Measurements from ENCODE around the gene WDR70. TPM values are rescaled to one million over a fixed set of nuclear protein-coding genes. Genes with fewer than 3 reads are reported as not detected.
"Not testable (repeated sequence)": the region's sequence is repeated elsewhere in the genome, so short reads cannot be mapped to it uniquely, and the experiment has no call there.

The WDR70 gene

GRCh38 chr5:37796435-37796834 is 417.3 kb downstream of the WDR70 start:
- not testable (repeated sequence) for H2BK12ac ChIP-seq (ENCODE audit: low read length); H3K79me1 ChIP-seq (ENCODE audit: low read depth, low read length); H2BK120ac ChIP-seq (ENCODE audit: low read depth, low read length); H2AK5ac ChIP-seq (ENCODE audit: low read depth, low read length); H3K9me3 ChIP-seq (replicated peaks in 1 of 2; ENCODE audit: control insufficient read depth in 2 of 2, insufficient read depth in 1 of 2, low read depth in 1 of 2, low read length in 2 of 2); H3K23ac ChIP-seq (ENCODE audit: low read depth, low read length, poor library complexity); H3K27me3 ChIP-seq (ENCODE audit: control insufficient read depth in 3 of 3, insufficient read depth in 3 of 3, low read depth in 1 of 3, low read length in 3 of 3); H3K9ac ChIP-seq (ENCODE audit: low read depth, low read length, poor library complexity); H3K18ac ChIP-seq (ENCODE audit: low read length); H3K4me2 ChIP-seq (ENCODE audit: insufficient read depth, low read length, poor library complexity, severe bottlenecking); H3K14ac ChIP-seq (ENCODE audit: low read length); H2AFZ ChIP-seq (ENCODE audit: low read length); H3K4me1 ChIP-seq (ENCODE audit: control insufficient read depth in 2 of 2, insufficient read depth in 1 of 2, low read depth in 1 of 2, low read length in 2 of 2); H3K36me3 ChIP-seq (replicated peaks in 1 of 2; ENCODE audit: control insufficient read depth in 2 of 2, insufficient read depth in 2 of 2, low read length in 2 of 2); H3K27ac ChIP-seq (replicated peaks; ENCODE audit: low read length); H2BK15ac ChIP-seq (ENCODE audit: low read length); DNase-seq (ENCODE audit: low spot score); H4K8ac ChIP-seq (ENCODE audit: low read depth, low read length); H3K4me3 ChIP-seq (ENCODE audit: low read length in 2 of 2); H2BK5ac ChIP-seq (ENCODE audit: low read length); H3K4ac ChIP-seq (ENCODE audit: low read length); H4K91ac ChIP-seq (ENCODE audit: low read depth, low read length, poor library complexity)
- WGBS, 2 donors (ENCODE audit: extremely low coverage in 2 of 2, insufficient read length in 2 of 2, insufficient replicate concordance in 1 of 2), result no CpG with 5 or more reads among the region's 1 CpG

GRCh38 chr5:37799865-37800421 is 420.8 kb downstream of the WDR70 start:
- no peaks in the 10 kb centered on the region for H3K27me3 ChIP-seq (ENCODE audit: control insufficient read depth in 3 of 3, insufficient read depth in 3 of 3, low read depth in 1 of 3, low read length in 3 of 3)
- H3K9me3 ChIP-seq (replicated peaks in 1 of 2; ENCODE audit: control insufficient read depth in 2 of 2, insufficient read depth in 1 of 2, low read depth in 1 of 2, low read length in 2 of 2), result peaks cover 0 to 2% of the 10 kb centered on the region in 2 donors
- H4K91ac ChIP-seq (ENCODE audit: low read depth, low read length, poor library complexity), result no peak overlapping the region
- no peak overlapping the region for H3K23ac ChIP-seq (ENCODE audit: low read depth, low read length, poor library complexity)
- H3K27ac ChIP-seq (replicated peaks; ENCODE audit: low read length), result no peak overlapping the region
- no peaks in the 10 kb centered on the region for H3K79me1 ChIP-seq (ENCODE audit: low read depth, low read length)
- H3K4me1 ChIP-seq (ENCODE audit: control insufficient read depth in 2 of 2, insufficient read depth in 1 of 2, low read depth in 1 of 2, low read length in 2 of 2), result no peaks in the 10 kb centered on the region
- no peak overlapping the region for H2BK5ac ChIP-seq (ENCODE audit: low read length)
- no peak overlapping the region for H3K4ac ChIP-seq (ENCODE audit: low read length)
- H2BK120ac ChIP-seq (ENCODE audit: low read depth, low read length), result no peak overlapping the region
- no peaks in the 10 kb centered on the region for H3K36me3 ChIP-seq (replicated peaks in 1 of 2; ENCODE audit: control insufficient read depth in 2 of 2, insufficient read depth in 2 of 2, low read length in 2 of 2)
- peak overlapping the region; percentile 68 for H2AFZ ChIP-seq (ENCODE audit: low read length)
- H3K18ac ChIP-seq (ENCODE audit: low read length), result no peak overlapping the region
- no CpG with 5 or more reads among the region's 2 CpGs for WGBS, 2 donors (ENCODE audit: extremely low coverage in 2 of 2, insufficient read length in 2 of 2, insufficient replicate concordance in 1 of 2)
- no peak overlapping the region for H3K9ac ChIP-seq (ENCODE audit: low read depth, low read length, poor library complexity)
- H2AK5ac ChIP-seq (ENCODE audit: low read depth, low read length), result no peak overlapping the region
- H3K4me2 ChIP-seq (ENCODE audit: insufficient read depth, low read length, poor library complexity, severe bottlenecking), result no peak overlapping the region
- no peak for DNase-seq (ENCODE audit: low spot score)
- H2BK12ac ChIP-seq (ENCODE audit: low read length), result no peak overlapping the region
- no peak overlapping the region for H4K8ac ChIP-seq (ENCODE audit: low read depth, low read length)
- no peak overlapping the region for H3K14ac ChIP-seq (ENCODE audit: low read length)
- no peak overlapping the region for H3K4me3 ChIP-seq (ENCODE audit: low read length in 2 of 2)
- no peak overlapping the region for H2BK15ac ChIP-seq (ENCODE audit: low read length)

- no peak for DNase-seq (ENCODE audit: low spot score)
- Histone ChIP-seq H3K4me3 (ENCODE audit: low read length in 2 of 2) (no peak overlapping the region), H2BK15ac (ENCODE audit: low read length) (no peak overlapping the region), H2BK12ac (ENCODE audit: low read length) (no peak overlapping the region), H2BK120ac (ENCODE audit: low read depth, low read length) (no peak overlapping the region), H3K27me3 (ENCODE audit: control insufficient read depth in 3 of 3, insufficient read depth in 3 of 3, low read depth in 1 of 3, low read length in 3 of 3) (no peaks in the 10 kb centered on the region), H3K9ac (ENCODE audit: low read depth, low read length, poor library complexity) (no peak overlapping the region), H3K23ac (ENCODE audit: low read depth, low read length, poor library complexity) (no peak overlapping the region), H3K79me1 (ENCODE audit: low read depth, low read length) (no peaks in the 10 kb centered on the region), H3K18ac (ENCODE audit: low read length) (no peak overlapping the region), H3K4ac (ENCODE audit: low read length) (no peak overlapping the region), H3K36me3 (replicated peaks in 1 of 2; ENCODE audit: control insufficient read depth in 2 of 2, insufficient read depth in 2 of 2, low read length in 2 of 2) (no peaks in the 10 kb centered on the region), H3K4me2 (ENCODE audit: insufficient read depth, low read length, poor library complexity, severe bottlenecking) (no peak overlapping the region), H2AK5ac (ENCODE audit: low read depth, low read length) (no peak overlapping the region), H3K27ac (replicated peaks; ENCODE audit: low read length) (no peak overlapping the region), H3K4me1 (ENCODE audit: control insufficient read depth in 2 of 2, insufficient read depth in 1 of 2, low read depth in 1 of 2, low read length in 2 of 2) (no peaks in the 10 kb centered on the region), H4K91ac (ENCODE audit: low read depth, low read length, poor library complexity) (no peak overlapping the region), H4K8ac (ENCODE audit: low read depth, low read length) (no peak overlapping the region), H3K9me3 (replicated peaks in 1 of 2; ENCODE audit: control insufficient read depth in 2 of 2, insufficient read depth in 1 of 2, low read depth in 1 of 2, low read length in 2 of 2) (peaks cover 0 to 2% of the 10 kb centered on the region in 2 donors), H2BK5ac (ENCODE audit: low read length) (no peak overlapping the region), H2AFZ (ENCODE audit: low read length) (no peak overlapping the region), H3K14ac (ENCODE audit: low read length) (no peak overlapping the region)
- WGBS, 2 donors (ENCODE audit: extremely low coverage in 2 of 2, insufficient read length in 2 of 2, insufficient replicate concordance in 1 of 2), result no CpG with 5 or more reads among the region's 2 CpGs
Observed at GRCh38 chr5:37801521-37801920, 422.4 kb downstream of the WDR70 start.

Small RNA genes within 50 kb of the gene (small RNA-seq; reads per million reads assigned to genes)
- gene RNU6-1190P (ENCODE audit: insufficient read depth) (not detected), gene RNU6-484P (ENCODE audit: insufficient read depth) (not detected)

All from neuronal stem cell (in vitro differentiated cells).